Endothelial cell of umbilical vein (primary cell): ENCODE measurements around the gene MISP. TPM values are rescaled to one million over a fixed set of nuclear protein-coding genes. Genes with fewer than 3 reads are reported as not detected.

Experiments used
- BruUV-seq: library from RNA; stranded (reverse); fragments of 400-500 nt; replicated peaks from 2 replicates; lab custom pipeline; 2021; lab: Mats Ljungman, UMichigan
- CTCF ChIA-PET: fragments of 300-600, 350-600 bp; sonication (Branson Sonifier 250); formaldehyde crosslinking; loops from one replicate; lab custom pipeline; 2021; ENCODE audit warnings: antibody characterized with exemption, inconsistent platforms; lab: Charles Lee
- POLR2A ChIA-PET: fragments of 300-600, 350-600 bp; sonication (Branson Sonifier 250); formaldehyde crosslinking; loops from one replicate; lab custom pipeline; 2021; ENCODE audit warnings: antibody characterized with exemption, inconsistent platforms; lab: Charles Lee
- DNase-seq: peaks from one replicate; pipeline ENCODE4 v3.0.0-alpha.2; 2011; ENCODE audit warnings: low read depth, low spot score
- FAIRE-seq: peaks from 2 replicates; lab custom pipeline; 2011; peaks lifted over from hg19 to GRCh38; lab: Jason Lieb, UNC
- H2AFZ ChIP-seq: 2 replicates; pipeline ENCODE4 v1.6.0; 2012; ENCODE audit warnings: low read depth, low read length, control low read depth, inconsistent platforms
- H3K27ac ChIP-seq: 2 replicates; pipeline ENCODE4 v1.5.1; 2011; ENCODE audit warnings: low read depth, mild to moderate bottlenecking, control low read depth, low read length, moderate library complexity; ENCODE audit not compliant: insufficient read depth
- H3K27me3 ChIP-seq, 2 experiments: 2 replicates each; pipeline versions ENCODE4 v1.6.0 to v1.6.1; 2011; ENCODE audit warnings: low read length in 2 of 2, mixed read lengths in 1 of 2; ENCODE audit not compliant: control insufficient read depth in 2 of 2, insufficient read depth in 2 of 2
- H3K36me3 ChIP-seq, 2 experiments: 2 replicates in 1 of 2; 3 replicates in 1 of 2; pipeline ENCODE4 v1.5.1; 2011; ENCODE audit warnings: low read length in 2 of 2, mild to moderate bottlenecking in 1 of 2, moderate library complexity in 1 of 2; ENCODE audit not compliant: control insufficient read depth in 2 of 2, insufficient read depth in 2 of 2; ENCODE audit errors: extremely low read depth in 1 of 2
- H3K4me1 ChIP-seq: 3 replicates; pipeline ENCODE4 v1.5.1; 2011; ENCODE audit warnings: mild to moderate bottlenecking, low read length; ENCODE audit not compliant: control insufficient read depth, insufficient read depth; ENCODE audit errors: extremely low read depth
- H3K4me2 ChIP-seq: 2 replicates; pipeline ENCODE4 v1.6.1; 2011; ENCODE audit warnings: low read length, control low read depth, mixed read lengths; ENCODE audit not compliant: insufficient read depth
- H3K4me3 ChIP-seq, 3 experiments: fragments of 200-600 bp in 1 of 3; sonication (generic), shearing (Covaris generic) in 1 of 3; replicated peaks in 1 of 3; 2 replicates each; pipeline ENCODE4 v1.5.1; 2011 to 2016; ENCODE audit warnings: control low read depth in 3 of 3, low read length in 3 of 3, mild to moderate bottlenecking in 2 of 3, inconsistent platforms in 1 of 3, low read depth in 1 of 3, moderate library complexity in 1 of 3; ENCODE audit not compliant: insufficient read depth in 1 of 3
- H3K79me2 ChIP-seq: 2 replicates; pipeline ENCODE4 v1.6.0; 2012; ENCODE audit warnings: low read length, inconsistent platforms; ENCODE audit not compliant: control insufficient read depth, insufficient read depth
- H3K9ac ChIP-seq: replicated peaks from 2 replicates; pipeline ENCODE3; 2011; ENCODE audit warnings: low read length, control low read depth; ENCODE audit not compliant: insufficient read depth; ENCODE audit errors: extremely low read depth
- H3K9me1 ChIP-seq: replicated peaks from 3 replicates; pipeline ENCODE4 v1.6.0; 2011; ENCODE audit warnings: mild to moderate bottlenecking, low read length; ENCODE audit not compliant: control insufficient read depth, insufficient read depth; ENCODE audit errors: extremely low read depth
- H3K9me3 ChIP-seq: replicated peaks from 2 replicates; pipeline ENCODE4 v1.5.1; 2012; ENCODE audit warnings: low read length, inconsistent platforms; ENCODE audit not compliant: control insufficient read depth, insufficient read depth
- H4K20me1 ChIP-seq: replicated peaks from 2 replicates; pipeline ENCODE3; 2011; ENCODE audit warnings: mild to moderate bottlenecking, low read length; ENCODE audit not compliant: control insufficient read depth, insufficient read depth; ENCODE audit errors: extremely low read depth
- MYC ChIP-seq: IDR thresholded peaks from one replicate; pipeline ENCODE4 v1.6.1; 2011; ENCODE audit warnings: mild to moderate bottlenecking, low read depth, low read length
- POLR2AphosphoS5 ChIP-seq: IDR thresholded peaks from 2 replicates; pipeline ENCODE4 v1.6.1; 2012; ENCODE audit warnings: low read depth, mild to moderate bottlenecking, control low read depth, low read length, moderate library complexity; ENCODE audit not compliant: insufficient read depth
- dilution Hi-C: fragments of 300-500 bp; cut with MboI; formaldehyde crosslinking; loops from one replicate; pipeline ENCODE4 v1.15.0; 2019; ENCODE audit warnings: low sequenced_read_pairs; ENCODE audit not compliant: extremely low pct_ligation_motif_present
- intact Hi-C: fragments of 100-400 bp; cut with micrococcal nuclease; formaldehyde crosslinking; loops from one replicate; pipeline ENCODE4 v1.10.0; 2022
- polyA plus RNA-seq, 4 experiments: library from polyadenylated mRNA; depleted of rRNA in 3 of 4; stranded (reverse) in 3 of 4; unstranded in 1 of 4; fragments of >200 nt; gene quantifications; 2 replicates each; pipeline versions ENCODE4 v1.2.1 to v1.2.3, GENCODE V29; 2011 to 2012; ENCODE audit warnings: missing spikeins in 1 of 4
- total RNA-seq: library from RNA; stranded (reverse); gene quantifications from 2 replicates; pipeline ENCODE4 v1.2.3, GENCODE V29; 2021

The MISP gene
- total and polyA plus RNA-seq, 2 donors (not counting 3 experiments of a cell fraction or from before 2014, with no cell fraction given), result not detected

GRCh38 chr19:765179-765738, 14.3 kb downstream of the MISP start:
- H3K79me2 ChIP-seq, result no peaks in the 10 kb centered on the region
- TF ChIP-seq MYC, result no peak
- no peak overlapping the region for H3K27ac ChIP-seq
- no peaks in the 10 kb centered on the region for H3K9me1 ChIP-seq
- no peak overlapping the region for H3K9ac ChIP-seq
- H3K36me3 ChIP-seq, result no peaks in the 10 kb centered on the region
- H3K9me3 ChIP-seq, result no peaks in the 10 kb centered on the region
- no peak overlapping the region for H2AFZ ChIP-seq
- H3K4me1 ChIP-seq, result no peaks in the 10 kb centered on the region
- H3K4me3 ChIP-seq, result no peak overlapping the region
- intact Hi-C loops (no loop called here), dilution Hi-C loops (no loop called here)
- FAIRE-seq (no peak), DNase-seq (no peak)
- no peaks in the 10 kb centered on the region for H4K20me1 ChIP-seq
- no peak overlapping the region for H3K4me2 ChIP-seq
- H3K27me3 ChIP-seq, result no peaks in the 10 kb centered on the region
- CTCF ChIA-PET, result no interaction called here
- POLR2A ChIA-PET, result no interaction called here
- no TSS peak for BruUV-seq

GRCh38 chr19:768424-768823, 17.5 kb downstream of the MISP start:
- no peak overlapping the region for H2AFZ ChIP-seq
- no peaks in the 10 kb centered on the region for H3K27me3 ChIP-seq
- ChIA-PET POLR2A (no interaction called here), CTCF (interaction anchor here (1.5 to 3.1 kb wide), 4 partner anchors 21 to 216 kb away, joined by 4 to 32 read pairs (median 8); partner anchors contain the start of gene WDR18)
- H3K27ac ChIP-seq, result no peak overlapping the region
- H3K4me3 ChIP-seq, result no peak overlapping the region
- no peak overlapping the region for H3K4me2 ChIP-seq
- no TSS peak for BruUV-seq
- H4K20me1 ChIP-seq, result no peaks in the 10 kb centered on the region
- no peak overlapping the region for H3K9ac ChIP-seq
- H3K4me1 ChIP-seq, result no peaks in the 10 kb centered on the region
- DNase-seq (no peak), FAIRE-seq (no peak)
- H3K79me2 ChIP-seq, result no peaks in the 10 kb centered on the region
- dilution Hi-C loops, result no loop called here
- no peaks in the 10 kb centered on the region for H3K9me1 ChIP-seq
- H3K9me3 ChIP-seq, result no peaks in the 10 kb centered on the region
- H3K36me3 ChIP-seq, result no peaks in the 10 kb centered on the region
- intact Hi-C loops, result no loop called here
- no peak for TF ChIP-seq POLR2AphosphoS5
